Lower leg skin (tissue), 4 donors: ENCODE data around the gene NCBP1. TPM values are rescaled to one million over a fixed set of nuclear protein-coding genes. Genes with fewer than 3 reads are reported as not detected.

Source experiments
- DNase-seq, 2 donors: peaks; one replicate each; pipeline ENCODE4 v3.0.0-alpha.2; 2019; ENCODE audit warnings: low spot score in 2 of 2
- H3K4me3 ChIP-seq: fragments of 200-600 bp; sonication (generic); 2 replicates; pipeline ENCODE4 v1.5.1; 2017; ENCODE audit warnings: mild to moderate bottlenecking, low read depth; ENCODE audit not compliant: poor library complexity, severe bottlenecking
- CTCF ChIP-seq, 3 donors: fragments of 450-650 bp; IDR thresholded peaks; one replicate each; pipeline ENCODE4 v1.5.1; 2016; ENCODE audit warnings: antibody characterized with exemption in 3 of 3, mild to moderate bottlenecking in 3 of 3, moderate library complexity in 2 of 3
- POLR2A ChIP-seq, 2 donors: fragments of 450-650 bp; IDR thresholded peaks; one replicate each; pipeline ENCODE4 v1.6.1; 2016 to 2017; ENCODE audit warnings: antibody characterized with exemption in 2 of 2, mild to moderate bottlenecking in 1 of 2, moderate library complexity in 1 of 2
- WGBS, 2 donors: methylation state at CpG; one replicate each; pipeline ENCODE4 v1.1.5; 2018; 5-methylcytosine and 5-hydroxymethylcytosine counted together
- intact Hi-C: fragments of 100-400 bp; cut with DNase I; formaldehyde crosslinking; loops from one replicate; pipeline ENCODE4 v1.15.0; 2023; ENCODE audit warnings: low total_unique reads
- total RNA-seq, 4 donors: library from RNA; depleted of rRNA; stranded (reverse); fragments of >200 nt; gene quantifications; one replicate each; pipeline ENCODE4 v1.1.0, GENCODE V29; 2016

Gene NCBP1
- total RNA-seq, 4 donors from 2014 or later = 9.7 to 17.2 (median 11.5) TPM

- WGBS, 2 donors = 87 to 95% methylated on average over 1 of the region's 1 CpG
- TF ChIP-seq POLR2A (IDR thresholded peaks at IDR 0.05) (no peak), CTCF (IDR thresholded peaks at IDR 0.05) (no peak)
- intact Hi-C loops = no loop called here
These were observed 9.7 kb upstream of the NCBP1 start for GRCh38 chr9:97623946-97624345.

GRCh38 chr9:97625620-97626019, 8.0 kb upstream of the NCBP1 start:
- WGBS, 2 donors = 59 to 60% methylated on average over 3 of the region's 3 CpGs
- TF ChIP-seq CTCF (IDR thresholded peaks at IDR 0.05) (no peak), POLR2A (IDR thresholded peaks at IDR 0.05) (no peak)
- no peak for DNase-seq
- intact Hi-C loops = no loop called here
- no peak overlapping the region for H3K4me3 ChIP-seq

More at GRCh38 chr9:97623946-97624345, 9.7 kb upstream of the NCBP1 start:
- DNase-seq = no peak
- H3K4me3 ChIP-seq = no peak overlapping the region

- intact Hi-C loops = no loop called here
- TF ChIP-seq POLR2A (IDR thresholded peaks at IDR 0.05) = no peak
- no peak for TF ChIP-seq CTCF (IDR thresholded peaks at IDR 0.05)
These were observed 6.0 kb upstream of the NCBP1 start for GRCh38 chr9:97627624-97628023.

GRCh38 chr9:97628668-97629067, 5.0 kb upstream of the NCBP1 start:
- intact Hi-C loops = no loop called here
- no peak overlapping the region for H3K4me3 ChIP-seq
- no peak for DNase-seq
- WGBS, 2 donors = 87 to 94% methylated on average over 3 of the region's 3 CpGs
- TF ChIP-seq POLR2A (IDR thresholded peaks at IDR 0.05) = no peak
- TF ChIP-seq CTCF (IDR thresholded peaks at IDR 0.05) = no peak

More at GRCh38 chr9:97627624-97628023, 6.0 kb upstream of the NCBP1 start:
- WGBS, 2 donors = 71 to 77% methylated on average over 5 of the region's 5 CpGs
- no peak for DNase-seq
- no peak overlapping the region for H3K4me3 ChIP-seq

- intact Hi-C loops = no loop called here
- no peak for TF ChIP-seq POLR2A (IDR thresholded peaks at IDR 0.05)
- no peak for TF ChIP-seq CTCF (IDR thresholded peaks at IDR 0.05)
- H3K4me3 ChIP-seq = no peak overlapping the region
- no peak for DNase-seq
These were observed 4.5 kb upstream of the NCBP1 start for GRCh38 chr9:97629156-97629555.

GRCh38 chr9:97630591-97630990, 3.0 kb upstream of the NCBP1 start:
- no peak for DNase-seq
- intact Hi-C loops = no loop called here
- no peak for TF ChIP-seq CTCF (IDR thresholded peaks at IDR 0.05)
- no peak for TF ChIP-seq POLR2A (IDR thresholded peaks at IDR 0.05)
- no peak overlapping the region for H3K4me3 ChIP-seq
